Measurements from ENCODE around the gene MIA. TPM values are rescaled to one million over a fixed set of nuclear protein-coding genes. Genes with fewer than 3 reads are reported as not detected.
"Not testable (repeated sequence)": the region's sequence is repeated elsewhere in the genome, so short reads cannot be mapped to it uniquely, and the experiment has no call there.

MIA gene
- polyA plus RNA-seq, 4 donors, result 0.81 to 4.2 (median 0.92) TPM

GRCh38 chr19:40777937-40778705 is 2.8 kb downstream of the MIA start, which contains the start of gene RAB4B:
Gene RAB4B (plus strand): TSS chr19:40778247. CDS start chr19:40778376, 129 bp downstream.
- peak; percentile 96 to 99 (median 99) for DNase-seq (ENCODE audit: low read depth in 4 of 4, low spot score in 2 of 4)

GRCh38 chr19:40778706-40779284 is 3.5 kb downstream of the MIA start:
- no peak for DNase-seq (ENCODE audit: low read depth in 4 of 4, low spot score in 2 of 4)

- no peak for DNase-seq (ENCODE audit: low read depth in 4 of 4, low spot score in 2 of 4)
These were observed 5.3 kb downstream of the MIA start for GRCh38 chr19:40780582-40780981.

- no peak for DNase-seq (ENCODE audit: low read depth in 4 of 4, low spot score in 2 of 4)
These were observed 5.8 kb downstream of the MIA start for GRCh38 chr19:40781140-40781539.

DNA sequence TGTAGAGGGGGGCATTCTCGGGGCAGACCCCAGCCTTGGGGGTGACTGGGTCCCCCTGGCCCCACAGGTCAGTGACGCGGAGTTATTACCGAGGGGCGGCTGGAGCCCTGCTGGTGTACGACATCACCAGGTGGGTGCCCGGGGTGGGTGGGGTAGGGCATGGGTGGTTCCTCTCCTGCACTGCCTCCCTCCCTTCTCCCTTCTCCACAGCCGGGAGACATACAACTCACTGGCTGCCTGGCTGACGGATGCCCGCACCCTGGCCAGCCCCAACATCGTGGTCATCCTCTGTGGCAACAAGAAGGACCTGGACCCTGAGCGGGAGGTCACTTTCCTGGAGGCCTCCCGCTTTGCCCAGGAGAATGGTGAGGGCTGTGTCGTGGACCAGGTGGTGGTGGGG is 8.4 kb downstream of the MIA start:
- no peak for DNase-seq (ENCODE audit: low read depth in 4 of 4, low spot score in 2 of 4)

DNA sequence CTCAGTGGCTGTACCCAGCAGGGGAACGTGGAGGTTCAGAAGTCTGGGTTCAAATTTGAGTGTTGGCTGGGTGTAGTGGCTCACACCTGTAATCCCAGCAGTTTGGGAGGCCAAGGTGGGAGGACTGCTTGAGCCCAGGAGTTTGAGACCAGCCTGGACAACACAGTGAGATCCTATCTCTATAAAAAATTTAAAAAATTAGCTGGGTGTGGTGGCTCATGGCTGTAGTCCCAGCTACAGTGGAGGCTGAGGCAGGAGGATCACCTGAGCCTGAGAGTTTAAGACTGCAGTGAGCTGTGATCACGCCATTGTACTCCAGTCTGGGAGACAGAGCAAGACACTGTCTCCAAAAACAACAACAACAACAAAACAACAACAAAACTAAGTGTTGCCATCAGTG is 8.8 kb downstream of the MIA start:
- not testable (repeated sequence) for DNase-seq (ENCODE audit: low read depth in 4 of 4, low spot score in 2 of 4)

DNA sequence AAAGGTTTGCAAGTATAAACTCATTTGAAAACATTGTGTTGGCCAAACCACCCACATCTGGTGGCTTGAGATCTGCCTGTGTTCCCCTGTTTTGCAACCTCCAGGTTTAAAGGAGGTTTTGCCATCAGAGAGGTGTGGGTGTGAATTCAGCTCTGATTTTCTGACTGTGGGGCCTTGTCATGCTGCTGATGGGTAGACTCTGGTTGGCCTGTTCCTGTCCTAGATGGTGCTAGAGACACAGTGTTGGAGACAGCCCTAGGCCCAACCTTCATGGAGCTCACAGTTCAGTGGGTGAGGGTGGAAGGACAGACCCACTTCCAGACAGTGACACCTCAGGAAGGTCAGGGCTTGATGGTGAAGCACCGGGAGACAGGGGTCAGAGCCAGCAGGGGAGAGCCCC is 10.2 kb downstream of the MIA start:
- DNase-seq (ENCODE audit: low read depth in 4 of 4, low spot score in 2 of 4), result no peak

- DNase-seq (ENCODE audit: low read depth in 4 of 4, low spot score in 2 of 4), result no peak
These were observed 11.0 kb downstream of the MIA start for GRCh38 chr19:40786060-40787037.

DNA sequence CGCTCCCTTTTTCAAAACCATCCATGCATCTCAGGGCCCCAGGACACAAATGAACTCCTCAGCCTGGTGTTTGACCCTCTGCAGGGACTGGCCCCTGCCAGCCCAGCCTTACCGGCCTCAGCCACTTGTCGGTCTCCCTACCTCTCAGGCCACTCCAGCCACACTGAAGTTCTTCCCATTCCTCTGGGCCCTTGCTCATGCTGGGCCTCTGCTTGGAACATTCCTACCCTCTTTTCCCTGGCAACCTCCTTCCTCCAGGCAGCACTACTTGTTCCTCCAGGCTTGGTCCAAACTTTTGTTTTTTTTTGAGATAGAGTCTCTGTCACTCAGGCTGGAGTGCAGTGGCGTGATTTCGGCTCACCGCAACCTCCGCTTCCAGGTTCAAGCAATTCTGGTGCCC is 16.0 kb downstream of the MIA start:
- DNase-seq (ENCODE audit: low read depth in 4 of 4, low spot score in 2 of 4), result no peak

- DNase-seq (ENCODE audit: low read depth in 4 of 4, low spot score in 2 of 4), result no peak
These were observed 16.7 kb downstream of the MIA start for GRCh38 chr19:40791996-40792395.

GRCh38 chr19:40797166-40797962 is 22.0 kb downstream of the MIA start:
- DNase-seq (ENCODE audit: low read depth in 4 of 4, low spot score in 2 of 4), result no peak

- DNase-seq (ENCODE audit: low read depth in 4 of 4, low spot score in 2 of 4), result peak in 1 of 4 donors; percentile 86
These were observed 22.8 kb downstream of the MIA start for GRCh38 chr19:40797963-40798682.

DNA sequence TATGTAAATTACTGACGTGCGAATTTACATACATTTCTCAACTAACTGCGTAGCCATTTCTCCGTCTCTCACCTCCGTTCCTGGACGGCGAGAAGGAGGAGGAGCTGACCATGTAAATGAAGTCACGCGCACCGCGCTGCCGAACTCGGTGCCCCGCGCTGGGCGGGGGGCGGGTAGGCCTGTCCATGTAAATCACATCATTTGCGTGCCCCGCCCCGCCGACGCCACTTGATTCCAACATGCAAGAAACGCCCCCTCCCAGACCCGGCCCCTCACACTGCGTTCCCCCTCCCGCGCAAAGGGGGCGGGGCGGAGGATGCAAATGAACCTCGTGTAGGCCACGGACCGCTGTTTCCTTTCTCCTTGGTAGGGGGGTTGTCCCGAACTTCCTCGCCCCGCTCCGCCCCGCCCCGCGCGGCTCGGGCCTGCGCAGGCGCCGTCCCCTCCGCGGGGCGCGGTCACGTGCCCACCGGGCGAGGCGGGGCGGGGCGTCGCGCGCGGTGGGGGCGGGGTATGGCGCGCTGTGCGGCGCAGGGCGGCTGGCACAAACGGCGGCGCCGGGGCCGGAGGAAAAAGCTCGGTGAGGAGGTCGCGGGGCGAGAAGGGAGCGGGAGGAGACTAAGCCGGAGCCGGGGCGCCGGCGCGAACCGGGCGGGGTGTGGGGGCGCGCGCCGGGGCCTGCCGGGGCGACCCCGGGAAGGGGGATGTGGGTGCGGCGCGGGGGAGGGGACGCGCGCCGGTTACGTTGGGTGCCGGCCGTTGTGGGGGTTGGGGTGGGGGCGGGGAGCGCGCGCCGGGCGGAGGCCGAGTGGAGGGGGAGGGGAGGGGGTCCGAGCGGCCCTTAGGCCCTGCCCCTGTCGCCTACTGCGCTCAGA is 23.6 kb downstream of the MIA start, which contains the start of gene EGLN2:
TSS of gene EGLN2 (plus strand) at position 509 of the 875 bp plus-strand sequence. CDS start 1,382 bp downstream, outside the sequence.
- DNase-seq (ENCODE audit: low read depth in 4 of 4, low spot score in 2 of 4), result peak; percentile 92 to 100 (median 98)

DNA sequence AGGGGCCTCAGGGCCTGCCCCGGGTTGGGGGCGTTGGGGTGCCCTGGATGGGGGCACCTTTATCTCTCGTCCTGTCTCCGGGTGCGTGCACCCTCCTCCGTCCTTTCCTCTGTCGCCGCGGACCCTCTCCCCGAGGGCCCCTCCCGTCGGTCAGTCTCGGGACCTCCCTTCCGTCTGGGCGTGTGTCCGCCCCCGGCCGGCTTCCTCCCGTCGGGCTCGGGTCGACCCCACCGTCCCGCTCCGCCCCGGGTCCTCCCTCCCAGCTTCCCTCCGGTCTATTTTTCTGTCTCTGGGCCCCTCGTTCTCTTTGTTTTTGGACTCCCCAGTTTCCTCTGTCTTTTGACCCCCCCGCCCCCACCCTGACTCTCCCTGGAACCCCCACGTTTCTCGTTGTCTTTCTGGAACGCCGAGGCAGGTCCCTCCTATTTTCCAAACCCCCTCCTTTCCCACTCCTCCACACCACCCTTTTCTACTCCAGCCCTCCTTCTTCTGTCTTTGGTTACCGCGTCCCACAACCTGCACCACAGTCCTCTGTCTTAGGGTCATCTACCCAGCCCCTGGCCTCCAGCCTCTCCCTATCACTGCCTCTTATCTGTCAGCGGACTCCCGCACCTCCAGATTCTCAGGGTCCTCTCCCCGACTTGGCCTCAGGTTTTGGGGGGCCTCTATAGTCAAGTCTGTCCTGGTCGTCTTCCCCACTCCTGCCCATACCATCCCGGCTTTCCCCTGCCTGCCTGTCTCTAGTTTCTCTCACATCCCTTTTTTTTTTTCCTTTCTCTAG is 24.4 kb downstream of the MIA start:
- DNase-seq (ENCODE audit: low read depth in 4 of 4, low spot score in 2 of 4), result no peak

DNA sequence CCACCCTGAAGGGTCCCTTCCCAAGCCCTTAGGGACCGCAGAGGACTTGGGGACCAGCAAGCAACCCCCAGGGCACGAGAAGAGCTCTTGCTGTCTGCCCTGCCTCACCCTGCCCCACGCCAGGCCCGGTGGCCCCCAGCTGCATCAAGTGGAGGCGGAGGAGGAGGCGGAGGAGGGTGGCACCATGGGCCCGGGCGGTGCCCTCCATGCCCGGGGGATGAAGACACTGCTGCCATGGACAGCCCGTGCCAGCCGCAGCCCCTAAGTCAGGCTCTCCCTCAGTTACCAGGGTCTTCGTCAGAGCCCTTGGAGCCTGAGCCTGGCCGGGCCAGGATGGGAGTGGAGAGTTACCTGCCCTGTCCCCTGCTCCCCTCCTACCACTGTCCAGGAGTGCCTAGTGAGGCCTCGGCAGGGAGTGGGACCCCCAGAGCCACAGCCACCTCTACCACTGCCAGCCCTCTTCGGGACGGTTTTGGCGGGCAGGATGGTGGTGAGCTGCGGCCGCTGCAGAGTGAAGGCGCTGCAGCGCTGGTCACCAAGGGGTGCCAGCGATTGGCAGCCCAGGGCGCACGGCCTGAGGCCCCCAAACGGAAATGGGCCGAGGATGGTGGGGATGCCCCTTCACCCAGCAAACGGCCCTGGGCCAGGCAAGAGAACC is 25.1 kb downstream of the MIA start:
- DNase-seq (ENCODE audit: low read depth in 4 of 4, low spot score in 2 of 4), result no peak

DNA sequence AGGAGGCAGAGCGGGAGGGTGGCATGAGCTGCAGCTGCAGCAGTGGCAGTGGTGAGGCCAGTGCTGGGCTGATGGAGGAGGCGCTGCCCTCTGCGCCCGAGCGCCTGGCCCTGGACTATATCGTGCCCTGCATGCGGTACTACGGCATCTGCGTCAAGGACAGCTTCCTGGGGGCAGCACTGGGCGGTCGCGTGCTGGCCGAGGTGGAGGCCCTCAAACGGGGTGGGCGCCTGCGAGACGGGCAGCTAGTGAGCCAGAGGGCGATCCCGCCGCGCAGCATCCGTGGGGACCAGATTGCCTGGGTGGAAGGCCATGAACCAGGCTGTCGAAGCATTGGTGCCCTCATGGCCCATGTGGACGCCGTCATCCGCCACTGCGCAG is 25.7 kb downstream of the MIA start:
- no peak for DNase-seq (ENCODE audit: low read depth in 4 of 4, low spot score in 2 of 4)

All from left renal cortex interstitium (tissue), 4 donors.